Fibroblast of pulmonary artery (primary cell): ENCODE measurements around the gene CRYGN.
A peak's percentile ranks its signal among the peaks of the same experiment; 100 is the strongest.

Source experiments
- DNase-seq: peaks from one replicate; pipeline ENCODE4 v3.0.0-alpha.2; 2010; ENCODE audit warnings: low read depth
- H3K4me3 ChIP-seq: replicated peaks from 2 replicates; pipeline ENCODE4 v1.5.1; 2011; ENCODE audit warnings: low read depth, mild to moderate bottlenecking, control low read depth, low read length, moderate library complexity
- TF ChIP-seq, protein P1 (sequence below): IDR thresholded peaks from 2 replicates; pipeline ENCODE4 v1.5.1; 2011; ENCODE audit warnings: mild to moderate bottlenecking, control low read depth, low read length, inconsistent platforms; ENCODE audit errors: missing control alignments

Gene CRYGN

DNA sequence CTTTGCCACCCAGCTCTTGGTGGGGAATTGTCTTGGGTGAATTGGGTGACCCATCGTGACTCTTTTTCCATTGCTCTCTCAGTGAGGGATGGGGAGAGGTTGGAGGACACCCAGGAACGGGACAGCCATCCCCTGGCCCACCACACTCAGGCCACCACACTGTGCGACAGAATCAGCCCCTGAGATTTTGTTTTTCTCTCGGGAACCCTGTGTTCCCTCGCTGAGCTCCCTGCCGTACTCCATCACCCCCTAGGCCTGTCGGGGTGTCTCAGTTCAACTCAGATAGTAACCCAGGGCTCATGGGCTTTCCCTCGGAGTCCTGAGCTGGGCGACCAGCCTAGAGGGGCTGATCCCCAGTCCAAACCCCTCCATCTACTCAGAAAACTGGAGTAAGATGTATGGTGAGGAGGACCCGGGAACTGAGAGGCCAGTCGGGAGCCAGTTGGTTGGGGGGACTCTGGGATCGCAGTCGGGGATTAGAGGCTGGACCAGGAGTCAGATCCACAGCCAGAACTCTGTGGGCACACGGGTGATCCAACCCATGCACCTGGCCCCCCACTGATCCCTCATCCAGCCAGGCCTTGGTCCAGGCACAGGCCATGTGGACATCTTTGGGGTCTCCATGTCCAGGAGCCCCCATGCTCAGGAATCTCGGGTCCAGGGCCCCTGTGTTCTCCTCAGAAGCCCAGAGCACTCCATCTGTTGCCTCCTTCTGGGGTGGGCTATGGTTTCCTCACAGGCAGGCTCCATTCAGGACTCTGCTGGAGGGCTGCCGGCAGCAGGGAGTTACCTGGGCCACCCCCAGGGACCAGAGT is 9.3 kb downstream of the CRYGN start:
- DNase-seq: no peak
- TF ChIP-seq, protein P1, sequence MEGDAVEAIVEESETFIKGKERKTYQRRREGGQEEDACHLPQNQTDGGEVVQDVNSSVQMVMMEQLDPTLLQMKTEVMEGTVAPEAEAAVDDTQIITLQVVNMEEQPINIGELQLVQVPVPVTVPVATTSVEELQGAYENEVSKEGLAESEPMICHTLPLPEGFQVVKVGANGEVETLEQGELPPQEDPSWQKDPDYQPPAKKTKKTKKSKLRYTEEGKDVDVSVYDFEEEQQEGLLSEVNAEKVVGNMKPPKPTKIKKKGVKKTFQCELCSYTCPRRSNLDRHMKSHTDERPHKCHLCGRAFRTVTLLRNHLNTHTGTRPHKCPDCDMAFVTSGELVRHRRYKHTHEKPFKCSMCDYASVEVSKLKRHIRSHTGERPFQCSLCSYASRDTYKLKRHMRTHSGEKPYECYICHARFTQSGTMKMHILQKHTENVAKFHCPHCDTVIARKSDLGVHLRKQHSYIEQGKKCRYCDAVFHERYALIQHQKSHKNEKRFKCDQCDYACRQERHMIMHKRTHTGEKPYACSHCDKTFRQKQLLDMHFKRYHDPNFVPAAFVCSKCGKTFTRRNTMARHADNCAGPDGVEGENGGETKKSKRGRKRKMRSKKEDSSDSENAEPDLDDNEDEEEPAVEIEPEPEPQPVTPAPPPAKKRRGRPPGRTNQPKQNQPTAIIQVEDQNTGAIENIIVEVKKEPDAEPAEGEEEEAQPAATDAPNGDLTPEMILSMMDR: no peak
- H3K4me3 ChIP-seq: no peak overlapping the region

DNA sequence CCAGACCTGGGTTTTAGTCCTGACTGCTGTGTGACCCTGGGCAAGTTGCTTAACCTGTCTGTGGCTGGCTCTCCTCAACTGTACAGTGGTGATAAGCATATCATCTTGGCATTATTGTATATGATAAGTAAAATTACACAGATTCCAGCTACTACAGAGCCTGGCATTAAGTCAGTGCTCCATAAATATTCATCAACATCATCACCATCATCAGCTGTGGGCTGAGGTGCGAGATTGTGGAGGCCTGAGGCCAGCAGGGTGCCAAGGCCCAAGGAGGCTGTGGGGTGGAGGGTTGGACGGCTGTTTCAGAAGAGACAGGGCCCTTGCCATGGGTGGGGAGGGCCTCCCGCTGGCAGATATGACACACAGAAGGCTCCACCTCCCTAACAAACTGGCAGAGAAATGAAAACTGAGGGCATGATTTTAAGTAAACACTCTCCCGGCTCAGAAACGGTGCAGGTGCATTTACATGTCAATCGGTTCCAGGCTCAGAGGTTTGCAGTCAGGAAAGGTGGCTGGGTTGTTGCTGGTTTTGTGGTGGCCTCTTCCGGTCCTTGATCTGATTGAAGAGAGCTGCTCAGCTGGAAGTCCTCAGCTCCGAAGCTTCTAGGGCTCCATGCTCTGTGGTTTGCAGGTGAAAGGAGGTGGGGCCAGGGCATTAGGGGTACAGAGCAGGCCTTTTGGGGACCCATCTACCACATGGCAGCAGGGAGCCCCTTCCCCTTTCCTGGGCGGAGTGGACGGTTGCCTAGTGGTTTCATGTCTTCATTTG is 10.2 kb downstream of the CRYGN start:
- H3K4me3 ChIP-seq: no peak overlapping the region
- no peak for DNase-seq
- TF ChIP-seq, protein P1: no peak

DNA sequence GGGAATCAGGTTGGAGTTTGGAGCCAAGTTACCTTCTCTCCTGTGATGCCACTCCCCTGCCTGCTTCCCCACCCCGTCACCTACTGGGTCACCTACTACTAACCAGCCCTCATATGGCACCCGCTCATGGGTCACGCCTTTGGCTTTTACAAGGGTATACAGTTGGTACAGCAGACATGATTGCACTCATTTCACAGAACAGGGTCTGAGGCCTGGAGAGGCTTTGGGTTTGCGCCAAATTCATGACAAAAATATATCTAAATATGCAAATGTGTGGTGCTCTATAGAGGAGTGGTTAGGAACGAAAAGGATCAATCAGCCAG is 10.7 kb downstream of the CRYGN start:
- TF ChIP-seq, protein P1: no peak
- no peak for DNase-seq
- H3K4me3 ChIP-seq: no peak overlapping the region

DNA sequence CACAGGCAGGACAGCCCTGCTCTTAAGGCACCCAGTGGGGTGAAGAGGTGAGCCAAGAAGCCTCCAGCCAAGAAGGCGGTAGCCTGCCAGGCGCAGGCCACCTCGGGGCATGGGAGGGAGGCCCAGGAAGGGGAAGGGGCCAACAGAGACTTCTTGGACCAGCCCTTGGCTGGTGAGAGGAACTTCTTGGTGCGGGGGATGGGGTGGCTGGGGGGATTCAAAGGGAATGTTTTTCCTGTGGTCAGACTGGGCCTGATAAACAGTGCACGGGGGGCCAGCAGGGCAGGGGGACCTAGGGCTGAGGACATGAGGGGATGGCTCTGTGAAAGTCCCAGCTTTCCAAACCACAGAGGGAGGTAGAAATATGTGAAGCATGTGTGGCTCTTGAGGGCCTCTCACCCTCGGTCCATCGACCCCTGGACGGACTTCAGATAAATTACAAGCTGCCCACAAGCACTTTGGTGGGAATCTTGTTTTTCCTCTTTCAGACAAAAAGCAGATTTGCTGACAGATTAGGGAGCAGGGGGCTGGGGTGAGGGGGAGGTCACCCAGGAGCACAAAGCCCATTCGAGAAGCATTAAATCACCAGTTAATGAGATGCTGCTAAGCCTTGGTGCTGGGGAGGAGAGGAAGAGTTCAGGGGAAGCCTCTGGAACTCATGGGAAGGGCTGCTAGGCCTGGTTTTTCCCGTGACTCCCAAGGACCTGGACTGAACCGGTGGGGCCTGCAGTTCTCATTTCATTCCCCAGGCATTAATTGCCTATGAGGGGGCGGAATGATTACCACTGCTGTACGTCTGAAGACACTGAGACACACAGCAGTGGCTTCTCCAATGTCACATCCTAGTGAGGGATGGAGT is 11.3 kb downstream of the CRYGN start:
- TF ChIP-seq, protein P1: no peak
- H3K4me3 ChIP-seq: no peak overlapping the region
- DNase-seq: peak; percentile 68

DNA sequence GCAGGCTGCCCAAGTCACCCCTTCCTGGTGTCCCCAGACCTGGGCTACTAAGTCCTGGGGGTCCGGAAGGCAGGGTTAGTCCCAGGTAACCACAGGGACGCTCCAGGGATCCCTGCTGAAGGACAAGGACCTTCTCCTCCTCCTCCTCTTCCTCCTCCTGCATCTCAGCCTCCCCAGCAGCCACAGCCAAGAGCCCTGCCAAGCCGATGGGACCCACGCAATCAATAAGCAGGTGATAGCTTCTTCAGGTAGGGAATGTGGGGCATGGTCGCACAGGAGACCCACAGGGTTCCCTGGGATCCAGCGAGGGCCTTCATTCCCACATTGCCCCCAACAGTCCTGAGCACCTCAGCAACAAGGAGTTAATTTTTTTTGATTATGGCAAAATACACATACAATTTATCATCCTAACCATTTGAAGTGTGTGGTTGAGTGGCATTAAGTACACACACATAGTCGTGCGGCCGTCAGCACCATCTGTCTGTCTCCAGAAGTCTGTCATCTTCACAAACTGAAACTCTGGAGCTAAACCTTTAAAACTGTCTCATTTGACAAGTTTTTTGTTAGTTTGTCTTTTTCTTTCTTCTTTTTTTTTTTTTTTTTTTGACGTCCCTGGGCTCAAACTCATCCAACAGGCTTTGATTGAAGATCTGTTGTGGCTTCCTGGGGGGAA is 12.1 kb downstream of the CRYGN start:
- TF ChIP-seq, protein P1: no peak
- DNase-seq: no peak
- H3K4me3 ChIP-seq: no peak overlapping the region

DNA sequence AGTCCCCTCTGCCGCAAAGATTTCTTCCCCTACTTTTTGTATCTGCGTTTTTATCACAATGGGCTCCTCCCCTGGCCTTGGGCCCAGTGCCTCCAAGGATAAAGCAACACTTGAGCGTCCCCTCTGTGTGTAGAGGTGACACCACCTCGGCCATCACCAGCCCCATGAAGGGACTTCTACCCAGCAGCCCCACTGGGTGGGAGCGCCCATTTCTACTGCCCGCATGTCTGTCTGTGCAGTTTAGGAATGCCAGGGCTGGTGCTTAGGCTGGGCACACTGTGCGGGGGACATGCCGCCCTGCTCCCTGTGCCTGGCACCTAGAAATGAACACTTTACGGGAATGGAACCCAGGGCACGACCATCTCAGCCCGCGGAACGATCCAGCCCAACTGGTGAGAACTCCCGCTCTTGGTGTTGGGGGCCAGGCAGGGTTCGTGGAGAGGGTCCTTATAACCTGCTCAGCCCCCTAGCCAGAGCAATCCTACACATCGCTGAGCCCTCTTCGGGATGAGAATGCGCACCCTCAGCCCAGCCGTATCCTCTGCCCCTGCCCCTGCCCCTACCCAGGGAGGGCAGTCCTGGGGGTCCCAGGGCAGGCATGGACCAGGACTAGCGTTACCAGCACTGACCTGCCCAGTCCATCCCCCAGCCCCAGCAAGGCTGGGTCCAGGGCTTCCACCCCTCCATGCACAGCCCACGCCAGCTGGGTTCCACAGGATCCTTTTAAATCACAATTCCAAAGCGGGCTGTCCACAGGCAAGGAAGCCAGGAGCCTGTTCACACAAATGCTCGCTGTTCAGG is 12.8 kb downstream of the CRYGN start:
- TF ChIP-seq, protein P1: no peak
- no peak for DNase-seq
- H3K4me3 ChIP-seq: no peak overlapping the region
